Activated naive CD4-positive, alpha-beta T cell treated with anti-CD3 and anti-CD28 coated beads, Interleukin-2, amount 50 U/mL, for 16 hours (primary cell): ENCODE measurements around the gene YIPF7.

ENCODE experiments used
- DNase-seq: peaks from one replicate; pipeline ENCODE4 v3.0.0-alpha.2; 2020

The YIPF7 gene

GRCh38 chr4:44651425-44651824 lies at the start of gene YIPF7:
YIPF7 (minus strand) TSS chr4:44651625; CDS start chr4:44650100, 1,525 bp downstream.
- DNase-seq: no peak

- DNase-seq: no peak
Measured at GRCh38 chr4:44701037-44701436, 49.6 kb upstream of the YIPF7 start.

DNA sequence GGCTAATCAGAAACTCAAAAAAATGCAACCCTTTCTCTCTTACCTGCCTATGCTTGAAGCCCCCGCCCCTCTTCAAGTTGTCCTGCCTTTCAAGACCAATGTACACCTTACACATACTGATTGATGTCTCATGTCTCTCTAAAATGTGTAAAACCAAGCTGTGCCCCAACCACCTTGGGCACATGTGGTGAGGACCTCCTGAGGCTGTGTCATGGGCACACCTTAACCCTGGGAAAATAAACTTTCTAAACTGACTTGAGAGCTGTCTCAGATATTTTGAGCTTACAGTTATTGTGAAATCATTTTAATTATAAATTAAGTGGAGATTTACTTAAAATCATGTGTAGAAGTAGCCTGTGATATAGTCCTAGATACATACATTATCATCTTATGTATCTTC lies 49.0 kb upstream of the YIPF7 start:
- no peak for DNase-seq

GRCh38 chr4:44684648-44685047 lies 33.2 kb upstream of the YIPF7 start:
- DNase-seq: no peak

DNA sequence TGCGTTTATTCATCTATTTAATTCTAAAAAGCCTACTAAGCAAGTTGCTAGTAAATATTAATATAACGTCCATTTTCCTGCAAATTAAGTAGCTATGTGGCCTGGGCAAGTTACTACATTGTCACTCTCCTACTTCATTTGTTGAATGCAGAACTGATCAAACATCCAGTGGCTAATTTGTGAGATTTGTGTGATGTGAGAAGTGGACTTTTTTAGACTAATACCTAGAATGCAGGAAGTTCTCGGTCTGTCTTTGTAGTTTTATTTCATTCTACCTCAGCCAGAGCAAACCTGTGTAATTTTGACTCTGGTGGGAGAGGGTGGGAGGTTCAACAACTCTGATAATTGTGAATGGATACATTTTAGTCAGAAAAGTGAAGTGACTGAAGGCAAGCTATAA lies 27.6 kb upstream of the YIPF7 start:
- no peak for DNase-seq

- peak; percentile 90 for DNase-seq
Measured at GRCh38 chr4:44678094-44679041, 26.9 kb upstream of the YIPF7 start, which contains the start of gene GUF1. GUF1 (plus strand) TSS chr4:44678420; CDS start chr4:44678623, 203 bp downstream.

DNA sequence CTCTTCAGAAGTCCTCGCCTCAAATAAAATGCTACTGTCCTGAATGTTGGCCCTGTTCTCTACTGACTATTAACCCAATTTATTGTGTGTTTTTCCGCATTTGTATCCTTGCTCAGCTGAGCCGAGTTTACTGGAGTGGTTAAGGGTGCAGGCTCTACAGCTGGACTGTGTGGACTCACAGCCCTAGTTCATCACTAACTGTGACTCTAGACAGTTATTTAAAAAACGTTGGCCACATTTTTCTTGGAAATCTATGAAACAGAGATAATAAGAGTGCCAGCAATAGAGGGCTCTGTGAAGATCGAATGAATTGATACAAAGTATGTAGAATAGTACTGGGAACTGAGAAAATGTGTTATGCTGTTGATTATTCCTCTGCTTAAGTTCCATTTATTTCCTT lies 23.9 kb upstream of the YIPF7 start:
- DNase-seq: no peak

- DNase-seq: no peak
Measured at GRCh38 chr4:44674471-44674870, 23.0 kb upstream of the YIPF7 start.

DNA sequence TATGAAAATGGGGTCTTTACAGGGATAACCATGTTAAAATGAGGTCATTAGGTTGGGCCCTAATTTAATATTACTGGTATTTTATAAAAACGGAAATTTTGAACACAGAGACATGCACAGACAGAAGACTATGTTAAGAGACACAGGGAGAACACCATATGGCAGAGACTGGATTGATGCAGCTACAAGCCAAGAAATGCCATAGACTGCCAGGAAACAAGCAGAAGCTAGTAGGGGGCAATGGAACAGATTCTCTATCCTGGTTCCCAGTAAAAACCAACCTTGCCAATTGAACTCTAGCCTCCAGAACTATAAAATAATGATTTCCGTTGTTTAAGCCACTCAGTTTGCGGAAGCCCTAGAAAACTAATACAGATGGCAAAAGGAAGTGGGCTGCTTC lies 20.2 kb upstream of the YIPF7 start:
- no peak for DNase-seq

GRCh38 chr4:44670506-44671199 lies 19.2 kb upstream of the YIPF7 start:
- no peak for DNase-seq

DNA sequence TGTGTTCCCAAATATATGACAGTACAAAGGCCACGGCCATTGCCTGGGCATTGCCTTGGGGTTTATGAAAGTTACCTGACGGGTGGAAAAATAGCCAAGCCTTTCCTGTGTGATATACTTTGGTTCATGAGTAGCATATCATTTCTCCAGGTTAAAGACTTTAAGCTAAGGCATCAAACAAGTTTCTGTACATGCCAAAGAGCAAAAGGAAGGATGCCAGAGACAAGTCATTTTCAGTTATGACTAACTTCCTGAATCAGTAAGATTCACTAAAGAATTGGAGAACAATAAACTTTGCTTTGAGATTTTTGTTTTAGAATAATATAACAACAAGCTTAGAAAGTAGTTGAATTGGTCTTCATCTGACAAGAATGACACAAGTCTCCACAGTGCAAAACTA lies 17.1 kb upstream of the YIPF7 start:
- DNase-seq: no peak

DNA sequence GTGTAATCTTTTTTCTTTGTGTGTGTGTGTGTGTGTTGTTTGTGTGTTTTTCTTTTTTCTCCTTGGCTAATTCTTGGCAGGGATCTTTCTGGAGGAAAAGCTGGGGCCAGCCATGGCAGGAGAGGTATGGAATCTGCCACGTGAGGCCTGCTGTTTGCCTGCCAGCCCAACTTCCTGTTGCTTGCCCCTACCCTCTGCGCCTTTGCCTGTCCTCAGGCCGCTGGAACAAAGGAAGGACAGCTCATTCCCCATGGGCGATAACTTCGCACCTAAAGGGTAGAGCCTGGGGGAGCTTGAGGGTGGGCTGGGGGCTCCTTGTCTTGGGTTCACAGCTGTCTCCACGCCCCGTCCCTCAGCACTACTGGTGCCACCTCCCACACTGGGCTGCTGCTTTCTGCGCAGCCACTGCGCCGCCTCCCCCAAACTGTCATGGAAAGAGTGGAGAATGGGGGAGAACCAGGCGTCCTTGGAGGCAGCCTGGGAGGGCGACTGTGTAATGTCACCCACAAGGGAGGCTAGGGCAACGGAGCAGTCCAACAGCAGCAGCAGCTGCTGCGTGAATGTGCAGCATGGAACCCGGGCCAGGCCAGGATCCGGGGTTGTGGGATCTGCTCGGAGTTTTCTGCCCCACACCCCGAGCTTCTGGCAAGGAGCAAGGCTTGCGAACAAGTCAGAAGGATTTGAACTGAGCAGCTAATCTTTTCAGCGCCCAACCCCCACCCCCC lies 12.3 kb upstream of the YIPF7 start:
- DNase-seq: no peak

DNA sequence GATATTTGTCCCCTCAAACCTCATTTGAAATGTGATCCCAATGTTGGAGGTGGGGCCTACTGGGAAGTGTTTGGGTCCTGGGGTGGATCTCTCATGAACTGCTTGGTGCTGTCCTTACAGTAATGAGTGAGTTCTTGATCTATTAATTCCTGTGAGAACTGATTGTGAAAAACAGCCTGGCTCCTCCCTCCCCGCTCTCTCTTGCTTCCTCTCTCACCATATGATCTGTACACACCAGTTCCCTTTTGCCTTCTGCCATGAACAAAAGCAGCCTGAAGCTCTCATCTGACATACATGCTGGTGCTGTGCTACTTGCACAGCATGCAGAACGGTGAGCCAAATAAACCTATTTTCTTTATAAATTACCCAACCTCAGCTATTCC lies 11.2 kb upstream of the YIPF7 start:
- no peak for DNase-seq

GRCh38 chr4:44661940-44662622 lies 10.7 kb upstream of the YIPF7 start:
- DNase-seq: no peak

DNA sequence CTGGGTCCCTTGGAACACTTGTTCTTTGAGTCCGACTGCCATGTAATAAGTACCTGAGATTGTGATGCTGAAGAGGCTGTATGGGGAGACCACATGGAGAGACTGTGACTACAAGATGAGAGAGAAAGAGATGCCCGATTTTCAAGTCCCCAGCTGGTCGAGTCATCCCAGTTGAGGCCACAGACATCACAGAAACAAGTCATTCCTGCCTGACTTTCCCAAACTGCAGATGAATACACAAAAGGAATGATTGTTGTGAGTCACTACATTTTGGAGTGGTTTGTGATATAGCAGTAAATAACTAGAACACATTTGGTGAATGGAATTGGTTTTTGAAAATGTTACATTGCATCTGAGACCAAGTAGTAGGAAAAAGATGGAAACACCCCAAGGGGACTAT lies 9.0 kb upstream of the YIPF7 start:
- no peak for DNase-seq

DNA sequence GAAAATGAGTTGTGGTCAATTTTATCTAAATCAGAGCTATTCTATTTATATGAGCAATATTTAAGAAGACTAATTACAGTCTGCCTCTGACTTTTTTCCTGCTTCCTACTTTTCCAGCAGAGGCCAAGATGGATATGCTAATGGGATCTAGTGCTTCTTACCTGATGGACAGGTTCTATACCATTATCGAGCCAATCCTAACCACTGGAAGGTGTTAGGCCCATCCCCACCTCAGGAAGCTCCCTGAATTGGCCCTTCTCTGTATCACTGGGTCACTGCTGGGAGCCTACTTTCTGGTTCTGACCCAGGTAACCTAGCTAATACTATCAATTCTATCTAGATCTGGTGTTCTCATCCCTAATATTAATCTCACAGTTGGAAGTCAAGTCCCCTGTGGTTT lies 577 bp upstream of the YIPF7 start:
- DNase-seq: no peak

GRCh38 chr4:44646151-44646550 lies 5.3 kb downstream of the YIPF7 start:
- no peak for DNase-seq

DNA sequence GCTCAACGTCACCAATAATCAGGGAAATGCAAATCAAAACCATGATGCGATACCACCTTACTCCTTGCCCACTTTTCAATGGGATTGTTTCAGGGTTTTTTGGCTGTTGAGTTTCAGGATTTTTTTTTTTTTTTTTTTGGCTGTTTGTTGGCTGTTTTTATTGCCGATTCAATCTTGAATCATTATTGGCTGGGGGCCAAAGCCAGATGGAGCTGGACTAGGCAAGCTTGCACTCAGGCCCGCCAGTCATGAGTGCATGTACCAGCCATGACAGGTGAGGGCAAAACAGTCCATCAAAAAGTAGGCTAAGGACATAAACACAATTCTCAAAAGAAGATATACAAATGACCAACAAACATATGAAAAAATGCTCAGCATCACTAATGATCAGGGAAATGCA lies 13.3 kb downstream of the YIPF7 start:
- no peak for DNase-seq

DNA sequence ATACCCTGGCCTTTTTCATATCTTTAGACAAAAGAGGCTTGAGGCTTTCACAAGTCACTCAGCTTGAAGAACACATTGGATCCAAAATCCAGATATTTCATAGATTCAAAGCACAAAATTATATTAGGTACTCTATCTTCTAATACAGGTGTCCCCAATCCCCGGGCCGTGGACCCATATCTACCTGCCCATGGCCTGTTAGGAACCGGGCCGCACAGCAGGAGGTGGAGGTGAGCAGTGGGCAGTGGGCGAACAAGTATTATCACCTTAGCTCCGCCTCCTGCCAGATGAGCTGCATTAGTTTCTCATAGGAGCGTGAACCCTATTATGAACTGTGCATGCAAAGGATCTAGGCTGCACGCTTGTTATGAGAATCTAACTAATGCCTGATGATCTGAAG lies 18.7 kb downstream of the YIPF7 start:
- no peak for DNase-seq

DNA sequence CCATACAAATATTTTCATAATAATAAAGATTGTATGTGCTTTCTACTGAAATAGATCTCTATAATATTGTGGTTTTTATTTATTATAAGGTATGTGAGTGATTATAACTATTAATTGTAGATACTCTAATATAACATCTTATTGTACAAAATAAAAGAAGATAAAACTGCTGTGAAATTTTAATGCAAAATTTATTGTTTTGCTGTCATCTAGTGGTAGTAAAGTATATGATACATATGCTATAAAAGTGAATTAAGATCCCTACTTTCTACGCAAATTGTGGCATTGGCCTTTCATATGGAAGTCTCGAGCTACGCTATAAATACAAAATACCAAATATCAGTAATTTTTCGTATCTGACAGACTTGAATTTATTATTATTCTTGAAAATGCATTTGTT lies 19.3 kb downstream of the YIPF7 start:
- DNase-seq: no peak

GRCh38 chr4:44629280-44629866 lies 22.1 kb downstream of the YIPF7 start:
- peak; percentile 24 for DNase-seq

GRCh38 chr4:44623676-44624075 lies 27.7 kb downstream of the YIPF7 start:
- no peak for DNase-seq

- DNase-seq: no peak
Measured at GRCh38 chr4:44616621-44617020, 34.8 kb downstream of the YIPF7 start.
